Cardiac muscle cell (in vitro differentiated cells and primary cell): ENCODE measurements around the gene P4HA1. TPM values are rescaled to one million over a fixed set of nuclear protein-coding genes. Genes with fewer than 3 reads are reported as not detected.

Experiments used
- DNase-seq, 2 donors: peaks; one replicate each; pipeline versions ENCODE4 v3.0.0 to v3.0.0-alpha.2; 2010 to 2017; ENCODE audit warnings: low read depth in 1 of 2, low spot score in 1 of 2
- H3K27ac ChIP-seq: fragments of 200-600 bp; sonication (generic); 2 replicates; pipeline ENCODE4 v1.5.1; 2016
- H3K27me3 ChIP-seq: fragments of 200-600 bp; sonication (generic); 2 replicates; pipeline ENCODE4 v1.6.0; 2016; ENCODE audit warnings: control low read depth
- H3K36me3 ChIP-seq: fragments of 200-600 bp; sonication (generic); 2 replicates; pipeline ENCODE4 v1.5.1; 2016; ENCODE audit warnings: control low read depth
- H3K4me1 ChIP-seq: fragments of 200-600 bp; sonication (generic); 2 replicates; pipeline ENCODE4 v1.8.1; 2017; ENCODE audit warnings: low read depth, mild to moderate bottlenecking, mixed run types
- H3K4me3 ChIP-seq: fragments of 200-600 bp; sonication (generic); 2 replicates; pipeline ENCODE4 v1.5.1; 2016; ENCODE audit warnings: mild to moderate bottlenecking
- H3K9me3 ChIP-seq: fragments of 200-600 bp; sonication (generic); 2 replicates; pipeline ENCODE4 v1.5.1; 2017; ENCODE audit warnings: low read depth, mild to moderate bottlenecking, control low read depth
- CTCF ChIP-seq: IDR thresholded peaks from 2 replicates; pipeline ENCODE4 v1.5.1; 2012; ENCODE audit warnings: low read depth, mild to moderate bottlenecking, low read length
- polyA plus RNA-seq: library from polyadenylated mRNA; unstranded; fragments of >200 nt; fragmentation: Nextera tagmentation; extraction: Ambion mirVana; gene quantifications from 2 replicates; pipeline ENCODE4 v1.2.1, GENCODE V29; 2016
- total RNA-seq: library from RNA; depleted of rRNA; stranded (reverse); fragments of >200 nt; gene quantifications from 2 replicates; pipeline ENCODE4 v1.2.3, GENCODE V29; 2016

P4HA1 gene
- total and polyA plus RNA-seq, 2 experiments from 2014 or later = 92.0 to 172 TPM

- Histone ChIP-seq H3K9me3 (no peaks in the 10 kb centered on the region), H3K27me3 (no peaks in the 10 kb centered on the region), H3K4me3 (no peak overlapping the region), H3K36me3 (no peaks in the 10 kb centered on the region), H3K27ac (peak overlapping the region; percentile 26), H3K4me1 (no peaks in the 10 kb centered on the region)
- no peak for DNase-seq
- no peak for TF ChIP-seq CTCF
Measured at GRCh38 chr10:72981028-72981881, 115.4 kb downstream of the P4HA1 start.

GRCh38 chr10:72980348-72980747 lies 116.3 kb downstream of the P4HA1 start:
- no peak for TF ChIP-seq CTCF
- no peak for DNase-seq
- Histone ChIP-seq H3K36me3 (no peaks in the 10 kb centered on the region), H3K4me1 (no peaks in the 10 kb centered on the region), H3K27me3 (no peaks in the 10 kb centered on the region), H3K4me3 (no peak overlapping the region), H3K27ac (no peak overlapping the region), H3K9me3 (no peaks in the 10 kb centered on the region)

GRCh38 chr10:72979709-72980108 lies 117.0 kb downstream of the P4HA1 start:
- Histone ChIP-seq H3K4me3 (no peak overlapping the region), H3K27me3 (no peaks in the 10 kb centered on the region), H3K36me3 (no peaks in the 10 kb centered on the region), H3K4me1 (no peaks in the 10 kb centered on the region), H3K9me3 (no peaks in the 10 kb centered on the region), H3K27ac (no peak overlapping the region)
- no peak for TF ChIP-seq CTCF
- DNase-seq = no peak

GRCh38 chr10:72976886-72977285 lies 119.8 kb downstream of the P4HA1 start:
- Histone ChIP-seq H3K36me3 (no peaks in the 10 kb centered on the region), H3K4me3 (no peak overlapping the region), H3K27me3 (no peaks in the 10 kb centered on the region), H3K4me1 (no peaks in the 10 kb centered on the region), H3K27ac (no peak overlapping the region), H3K9me3 (no peaks in the 10 kb centered on the region)
- TF ChIP-seq CTCF = no peak
- DNase-seq = no peak

Other genes with a start within 250 kb of the P4HA1 start
- gene OIT3, start 203.1 kb downstream of the P4HA1 start, total RNA-seq = 3.5 and 7.0 TPM in 2 replicates
- 1.1 and 13.4 TPM in 2 replicates for gene OIT3, start 203.1 kb downstream of the P4HA1 start, polyA plus RNA-seq
- 0.14 TPM in 1 of 2 replicates, not detected in the other for gene PLA2G12B, start 142.1 kb downstream of the P4HA1 start, total RNA-seq
- gene PLA2G12B, start 142.1 kb downstream of the P4HA1 start, polyA plus RNA-seq = 2.6 TPM in 1 of 2 replicates, not detected in the other
- 1.5 and 2.1 TPM in 2 replicates for gene NUDT13, start 13.6 kb upstream of the P4HA1 start, total RNA-seq
- gene NUDT13, start 13.6 kb upstream of the P4HA1 start, polyA plus RNA-seq = 1.7 and 3.1 TPM in 2 replicates
- 20.0 and 22.4 TPM in 2 replicates for gene ECD, start 71.1 kb upstream of the P4HA1 start, total RNA-seq
- 21.8 and 34.0 TPM in 2 replicates for gene ECD, start 71.1 kb upstream of the P4HA1 start, polyA plus RNA-seq
- 12.9 and 16.7 TPM in 2 replicates for gene FAM149B1, start 71.3 kb upstream of the P4HA1 start, total RNA-seq
- gene FAM149B1, start 71.3 kb upstream of the P4HA1 start, polyA plus RNA-seq = 12.4 and 12.7 TPM in 2 replicates
- 26.6 and 33.9 TPM in 2 replicates for gene DNAJC9, start 150.4 kb upstream of the P4HA1 start, total RNA-seq
- gene DNAJC9, start 150.4 kb upstream of the P4HA1 start, polyA plus RNA-seq = 18.6 and 20.9 TPM in 2 replicates
- gene MRPS16, start 155.8 kb upstream of the P4HA1 start, total RNA-seq = 51.6 and 67.4 TPM in 2 replicates
- 104 and 122 TPM in 2 replicates for gene MRPS16, start 155.8 kb upstream of the P4HA1 start, polyA plus RNA-seq